H1 (cell line): Measurements from ENCODE around the gene COL4A3. TPM values are rescaled to one million over a fixed set of nuclear protein-coding genes. Genes with fewer than 3 reads are reported as not detected.

Source experiments
- GTF2F1 ChIP-seq: IDR thresholded peaks from 2 replicates; pipeline ENCODE4 v1.6.1; 2012; ENCODE audit warnings: low read depth, low read length, improper control_type of control experiment, borderline replicate concordance
- POLR2A ChIP-seq, 2 experiments: IDR thresholded peaks; 1 replicate in 1 of 2; 2 replicates in 1 of 2; pipeline ENCODE4 v1.6.1; 2011; ENCODE audit warnings: low read depth in 2 of 2, low read length in 2 of 2, mild to moderate bottlenecking in 2 of 2; ENCODE audit errors: control extremely low read depth in 1 of 2
- USF2 ChIP-seq: IDR thresholded peaks from 2 replicates; pipeline ENCODE4 v1.6.1; 2011; ENCODE audit warnings: low read length, improper control_type of control experiment
- polyA plus RNA-seq, 7 experiments: library from polyadenylated mRNA; depleted of rRNA in 3 of 7; stranded (reverse) in 5 of 7; unstranded in 2 of 7; fragments of >200 nt in 5 of 7; fragments of 200-250 nt in 2 of 7; gene quantifications; 1 replicate in 5 of 7; 2 replicates in 1 of 7; 4 replicates in 1 of 7; pipeline versions ENCODE4 v1.2.1 to v1.2.3, GENCODE V29; 2011 to 2013; ENCODE audit warnings: missing spikeins in 2 of 7, mixed read lengths in 2 of 7
- total RNA-seq: library from RNA; stranded (reverse); fragmentation: NEBNext Ultra II Directional; extraction: Animal tissue kit (Norgen Biotek cat#: 25700); gene quantifications from 2 replicates; pipeline ENCODE4 v1.2.1, GENCODE V29; 2021
- TF ChIP-seq, protein P1 (sequence below): fragments of 300-600 bp; sonication (generic); IDR thresholded peaks from 2 replicates; pipeline ENCODE4 v1.7.1; 2012; ENCODE audit warnings: low read length, moderate library complexity, mild to moderate bottlenecking, inconsistent platforms; ENCODE audit not compliant: insufficient replicate concordance
- TF ChIP-seq, protein P2 (sequence below), 3 experiments: IDR thresholded peaks; 1 replicate in 2 of 3; 2 replicates in 1 of 3; pipeline versions ENCODE4 v1.5.1 to v1.6.1; 2011; ENCODE audit warnings: low read length in 3 of 3, mild to moderate bottlenecking in 3 of 3, inconsistent platforms in 2 of 3, low read depth in 1 of 3, moderate library complexity in 1 of 3; ENCODE audit not compliant: insufficient read depth in 1 of 3; ENCODE audit errors: control extremely low read depth in 1 of 3

The COL4A3 gene
- total and polyA plus RNA-seq, 2 of the 8 experiments (the other 6 are each of a cell fraction or from before 2014, with no cell fraction given) = 0.12 to 0.17 TPM

GRCh38 chr2:227301523-227301922 is 137.1 kb downstream of the COL4A3 start (continued):
- TF ChIP-seq, protein P1, sequence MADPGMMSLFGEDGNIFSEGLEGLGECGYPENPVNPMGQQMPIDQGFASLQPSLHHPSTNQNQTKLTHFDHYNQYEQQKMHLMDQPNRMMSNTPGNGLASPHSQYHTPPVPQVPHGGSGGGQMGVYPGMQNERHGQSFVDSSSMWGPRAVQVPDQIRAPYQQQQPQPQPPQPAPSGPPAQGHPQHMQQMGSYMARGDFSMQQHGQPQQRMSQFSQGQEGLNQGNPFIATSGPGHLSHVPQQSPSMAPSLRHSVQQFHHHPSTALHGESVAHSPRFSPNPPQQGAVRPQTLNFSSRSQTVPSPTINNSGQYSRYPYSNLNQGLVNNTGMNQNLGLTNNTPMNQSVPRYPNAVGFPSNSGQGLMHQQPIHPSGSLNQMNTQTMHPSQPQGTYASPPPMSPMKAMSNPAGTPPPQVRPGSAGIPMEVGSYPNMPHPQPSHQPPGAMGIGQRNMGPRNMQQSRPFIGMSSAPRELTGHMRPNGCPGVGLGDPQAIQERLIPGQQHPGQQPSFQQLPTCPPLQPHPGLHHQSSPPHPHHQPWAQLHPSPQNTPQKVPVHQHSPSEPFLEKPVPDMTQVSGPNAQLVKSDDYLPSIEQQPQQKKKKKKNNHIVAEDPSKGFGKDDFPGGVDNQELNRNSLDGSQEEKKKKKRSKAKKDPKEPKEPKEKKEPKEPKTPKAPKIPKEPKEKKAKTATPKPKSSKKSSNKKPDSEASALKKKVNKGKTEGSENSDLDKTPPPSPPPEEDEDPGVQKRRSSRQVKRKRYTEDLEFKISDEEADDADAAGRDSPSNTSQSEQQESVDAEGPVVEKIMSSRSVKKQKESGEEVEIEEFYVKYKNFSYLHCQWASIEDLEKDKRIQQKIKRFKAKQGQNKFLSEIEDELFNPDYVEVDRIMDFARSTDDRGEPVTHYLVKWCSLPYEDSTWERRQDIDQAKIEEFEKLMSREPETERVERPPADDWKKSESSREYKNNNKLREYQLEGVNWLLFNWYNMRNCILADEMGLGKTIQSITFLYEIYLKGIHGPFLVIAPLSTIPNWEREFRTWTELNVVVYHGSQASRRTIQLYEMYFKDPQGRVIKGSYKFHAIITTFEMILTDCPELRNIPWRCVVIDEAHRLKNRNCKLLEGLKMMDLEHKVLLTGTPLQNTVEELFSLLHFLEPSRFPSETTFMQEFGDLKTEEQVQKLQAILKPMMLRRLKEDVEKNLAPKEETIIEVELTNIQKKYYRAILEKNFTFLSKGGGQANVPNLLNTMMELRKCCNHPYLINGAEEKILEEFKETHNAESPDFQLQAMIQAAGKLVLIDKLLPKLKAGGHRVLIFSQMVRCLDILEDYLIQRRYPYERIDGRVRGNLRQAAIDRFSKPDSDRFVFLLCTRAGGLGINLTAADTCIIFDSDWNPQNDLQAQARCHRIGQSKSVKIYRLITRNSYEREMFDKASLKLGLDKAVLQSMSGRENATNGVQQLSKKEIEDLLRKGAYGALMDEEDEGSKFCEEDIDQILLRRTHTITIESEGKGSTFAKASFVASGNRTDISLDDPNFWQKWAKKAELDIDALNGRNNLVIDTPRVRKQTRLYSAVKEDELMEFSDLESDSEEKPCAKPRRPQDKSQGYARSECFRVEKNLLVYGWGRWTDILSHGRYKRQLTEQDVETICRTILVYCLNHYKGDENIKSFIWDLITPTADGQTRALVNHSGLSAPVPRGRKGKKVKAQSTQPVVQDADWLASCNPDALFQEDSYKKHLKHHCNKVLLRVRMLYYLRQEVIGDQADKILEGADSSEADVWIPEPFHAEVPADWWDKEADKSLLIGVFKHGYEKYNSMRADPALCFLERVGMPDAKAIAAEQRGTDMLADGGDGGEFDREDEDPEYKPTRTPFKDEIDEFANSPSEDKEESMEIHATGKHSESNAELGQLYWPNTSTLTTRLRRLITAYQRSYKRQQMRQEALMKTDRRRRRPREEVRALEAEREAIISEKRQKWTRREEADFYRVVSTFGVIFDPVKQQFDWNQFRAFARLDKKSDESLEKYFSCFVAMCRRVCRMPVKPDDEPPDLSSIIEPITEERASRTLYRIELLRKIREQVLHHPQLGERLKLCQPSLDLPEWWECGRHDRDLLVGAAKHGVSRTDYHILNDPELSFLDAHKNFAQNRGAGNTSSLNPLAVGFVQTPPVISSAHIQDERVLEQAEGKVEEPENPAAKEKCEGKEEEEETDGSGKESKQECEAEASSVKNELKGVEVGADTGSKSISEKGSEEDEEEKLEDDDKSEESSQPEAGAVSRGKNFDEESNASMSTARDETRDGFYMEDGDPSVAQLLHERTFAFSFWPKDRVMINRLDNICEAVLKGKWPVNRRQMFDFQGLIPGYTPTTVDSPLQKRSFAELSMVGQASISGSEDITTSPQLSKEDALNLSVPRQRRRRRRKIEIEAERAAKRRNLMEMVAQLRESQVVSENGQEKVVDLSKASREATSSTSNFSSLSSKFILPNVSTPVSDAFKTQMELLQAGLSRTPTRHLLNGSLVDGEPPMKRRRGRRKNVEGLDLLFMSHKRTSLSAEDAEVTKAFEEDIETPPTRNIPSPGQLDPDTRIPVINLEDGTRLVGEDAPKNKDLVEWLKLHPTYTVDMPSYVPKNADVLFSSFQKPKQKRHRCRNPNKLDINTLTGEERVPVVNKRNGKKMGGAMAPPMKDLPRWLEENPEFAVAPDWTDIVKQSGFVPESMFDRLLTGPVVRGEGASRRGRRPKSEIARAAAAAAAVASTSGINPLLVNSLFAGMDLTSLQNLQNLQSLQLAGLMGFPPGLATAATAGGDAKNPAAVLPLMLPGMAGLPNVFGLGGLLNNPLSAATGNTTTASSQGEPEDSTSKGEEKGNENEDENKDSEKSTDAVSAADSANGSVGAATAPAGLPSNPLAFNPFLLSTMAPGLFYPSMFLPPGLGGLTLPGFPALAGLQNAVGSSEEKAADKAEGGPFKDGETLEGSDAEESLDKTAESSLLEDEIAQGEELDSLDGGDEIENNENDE = no peak
- TF ChIP-seq POLR2A (IDR thresholded peaks at IDR 0.05; ENCODE audit: control extremely low read depth in 1 of 2, low read depth in 2 of 2, low read length in 2 of 2) = no peak
- no peak for TF ChIP-seq GTF2F1
- TF ChIP-seq USF2 = no peak
- TF ChIP-seq, protein P2, sequence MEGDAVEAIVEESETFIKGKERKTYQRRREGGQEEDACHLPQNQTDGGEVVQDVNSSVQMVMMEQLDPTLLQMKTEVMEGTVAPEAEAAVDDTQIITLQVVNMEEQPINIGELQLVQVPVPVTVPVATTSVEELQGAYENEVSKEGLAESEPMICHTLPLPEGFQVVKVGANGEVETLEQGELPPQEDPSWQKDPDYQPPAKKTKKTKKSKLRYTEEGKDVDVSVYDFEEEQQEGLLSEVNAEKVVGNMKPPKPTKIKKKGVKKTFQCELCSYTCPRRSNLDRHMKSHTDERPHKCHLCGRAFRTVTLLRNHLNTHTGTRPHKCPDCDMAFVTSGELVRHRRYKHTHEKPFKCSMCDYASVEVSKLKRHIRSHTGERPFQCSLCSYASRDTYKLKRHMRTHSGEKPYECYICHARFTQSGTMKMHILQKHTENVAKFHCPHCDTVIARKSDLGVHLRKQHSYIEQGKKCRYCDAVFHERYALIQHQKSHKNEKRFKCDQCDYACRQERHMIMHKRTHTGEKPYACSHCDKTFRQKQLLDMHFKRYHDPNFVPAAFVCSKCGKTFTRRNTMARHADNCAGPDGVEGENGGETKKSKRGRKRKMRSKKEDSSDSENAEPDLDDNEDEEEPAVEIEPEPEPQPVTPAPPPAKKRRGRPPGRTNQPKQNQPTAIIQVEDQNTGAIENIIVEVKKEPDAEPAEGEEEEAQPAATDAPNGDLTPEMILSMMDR (IDR thresholded peaks at IDR 0.05; ENCODE audit: control extremely low read depth in 1 of 3, insufficient read depth in 1 of 3, low read depth in 1 of 3, low read length in 3 of 3) = no peak
